Keratinocyte (primary cell): ENCODE data around the gene MS4A13.

Experiments
- EZH2 ChIP-seq: IDR thresholded peaks from one replicate; pipeline ENCODE4 v1.6.1; 2012; ENCODE audit warnings: inconsistent platforms, mild to moderate bottlenecking, low read length, moderate library complexity
- TF ChIP-seq, protein P1 (sequence below), 3 experiments: IDR thresholded peaks in 1 of 3; conservative IDR thresholded peaks in 1 of 3; optimal IDR thresholded peaks in 1 of 3; 2 replicates in 2 of 3; 3 replicates in 1 of 3; pipeline versions ENCODE3 to v1.5.1; 2011; ENCODE audit warnings: low read length in 3 of 3, mild to moderate bottlenecking in 3 of 3, moderate library complexity in 2 of 3, control low read depth in 1 of 3, inconsistent platforms in 1 of 3; ENCODE audit not compliant: insufficient read depth in 2 of 3; ENCODE audit errors: extremely low read depth in 1 of 3

DNA sequence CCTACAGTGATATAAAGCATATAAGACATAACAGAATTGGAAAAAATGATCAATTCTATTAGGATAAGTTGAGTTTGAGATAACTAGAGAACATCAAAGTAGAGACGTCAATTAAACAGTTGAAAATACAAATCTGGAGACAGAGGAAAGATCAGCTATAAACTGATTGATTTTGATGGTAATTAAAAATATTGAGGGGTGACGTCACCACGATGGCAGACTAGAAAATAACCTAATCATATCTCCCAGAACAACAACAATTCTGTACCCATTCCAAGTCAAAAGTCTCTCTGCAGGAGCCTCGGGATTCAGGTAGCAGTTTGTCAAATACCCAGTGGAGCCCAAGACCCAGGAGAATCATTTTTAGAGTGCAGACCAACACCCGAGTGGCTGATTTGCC is 28.9 kb downstream of the MS4A13 start:
- TF ChIP-seq, protein P1, sequence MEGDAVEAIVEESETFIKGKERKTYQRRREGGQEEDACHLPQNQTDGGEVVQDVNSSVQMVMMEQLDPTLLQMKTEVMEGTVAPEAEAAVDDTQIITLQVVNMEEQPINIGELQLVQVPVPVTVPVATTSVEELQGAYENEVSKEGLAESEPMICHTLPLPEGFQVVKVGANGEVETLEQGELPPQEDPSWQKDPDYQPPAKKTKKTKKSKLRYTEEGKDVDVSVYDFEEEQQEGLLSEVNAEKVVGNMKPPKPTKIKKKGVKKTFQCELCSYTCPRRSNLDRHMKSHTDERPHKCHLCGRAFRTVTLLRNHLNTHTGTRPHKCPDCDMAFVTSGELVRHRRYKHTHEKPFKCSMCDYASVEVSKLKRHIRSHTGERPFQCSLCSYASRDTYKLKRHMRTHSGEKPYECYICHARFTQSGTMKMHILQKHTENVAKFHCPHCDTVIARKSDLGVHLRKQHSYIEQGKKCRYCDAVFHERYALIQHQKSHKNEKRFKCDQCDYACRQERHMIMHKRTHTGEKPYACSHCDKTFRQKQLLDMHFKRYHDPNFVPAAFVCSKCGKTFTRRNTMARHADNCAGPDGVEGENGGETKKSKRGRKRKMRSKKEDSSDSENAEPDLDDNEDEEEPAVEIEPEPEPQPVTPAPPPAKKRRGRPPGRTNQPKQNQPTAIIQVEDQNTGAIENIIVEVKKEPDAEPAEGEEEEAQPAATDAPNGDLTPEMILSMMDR (optimal IDR thresholded peaks at IDR 0.05 in 1 of 3, IDR thresholded peaks at IDR 0.05 in 1 of 3, conservative IDR thresholded peaks at IDR 0.05 in 1 of 3; ENCODE audit: extremely low read depth in 1 of 3, insufficient read depth in 2 of 3, low read length in 3 of 3): no peak
- no peak for TF ChIP-seq EZH2
